D721Med (cell line): ENCODE data around the gene CWH43.
"Not testable (repeated sequence)": the region's sequence is repeated elsewhere in the genome, so short reads cannot be mapped to it uniquely, and the experiment has no call there.

Source experiments
- DNase-seq: peaks from one replicate; pipeline ENCODE4 v3.0.0; 2011; ENCODE audit warnings: low spot score; ENCODE audit not compliant: insufficient read length
- FAIRE-seq: peaks from 2 replicates; lab custom pipeline; 2011; peaks lifted over from hg19 to GRCh38; lab: Jason Lieb, UNC
- CTCF ChIP-seq: IDR thresholded peaks from 2 replicates; pipeline ENCODE4 v1.5.1; 2012; ENCODE audit warnings: mild to moderate bottlenecking, control low read depth; ENCODE audit not compliant: insufficient read depth; ENCODE audit errors: missing control alignments

CWH43 gene

DNA sequence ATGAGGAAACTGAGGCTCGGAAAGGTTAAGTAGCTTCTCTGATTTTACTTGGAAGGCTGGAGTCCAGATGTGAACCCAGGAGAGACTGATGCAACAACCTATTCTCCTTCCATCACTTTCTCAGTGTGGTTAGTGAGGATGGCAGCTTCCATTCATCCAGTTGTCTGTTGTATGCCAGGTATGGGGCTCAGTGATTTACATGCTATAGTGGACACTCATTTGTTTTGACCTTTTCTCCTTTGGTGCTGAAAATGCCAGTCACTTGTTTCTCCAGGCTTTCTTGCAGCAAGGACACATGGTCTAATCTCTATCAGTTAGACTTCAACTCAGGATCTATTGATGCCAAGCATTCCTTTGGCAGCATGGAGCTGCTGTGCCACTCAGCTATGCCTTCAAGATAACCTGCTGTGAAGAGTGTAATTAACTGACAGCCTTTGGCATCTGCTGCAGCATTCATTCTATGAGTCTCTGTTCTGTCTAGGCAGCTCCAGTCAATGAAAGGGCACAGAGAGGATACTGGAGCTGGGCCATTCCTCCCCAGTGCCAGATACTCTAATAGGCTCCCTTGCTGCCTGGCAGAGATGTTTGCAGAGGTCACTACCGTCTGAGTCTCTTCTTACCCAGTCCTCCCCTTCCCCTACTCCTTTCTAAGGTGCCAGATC, 11.0 kb upstream of the CWH43 start:
- no peak for TF ChIP-seq CTCF
- no peak for FAIRE-seq
- DNase-seq, result no peak

DNA sequence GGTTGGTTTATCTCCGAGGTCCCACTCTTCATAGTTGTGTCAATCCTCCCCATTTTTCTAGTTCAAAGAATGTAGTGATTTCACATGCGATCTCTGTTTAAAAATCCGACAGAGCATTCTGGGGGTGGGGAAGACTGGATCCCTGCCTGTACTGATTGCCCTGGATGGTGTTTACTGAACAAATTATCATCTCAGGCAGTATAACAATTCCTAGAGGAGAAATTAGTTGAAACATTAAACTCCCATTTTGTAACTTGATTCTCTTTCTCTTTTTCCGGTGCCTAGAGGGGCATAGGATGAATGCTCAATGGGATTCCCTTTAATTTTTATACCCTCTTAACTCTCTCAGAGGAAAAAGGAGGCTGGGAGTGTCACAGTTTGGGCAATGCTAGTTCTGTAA, 10.0 kb upstream of the CWH43 start:
- no peak for FAIRE-seq
- DNase-seq, result no peak
- no peak for TF ChIP-seq CTCF

- FAIRE-seq, result no peak
- no peak for DNase-seq
- no peak for TF ChIP-seq CTCF
These were observed 6.0 kb upstream of the CWH43 start for GRCh38 chr4:48979914-48980579.

- FAIRE-seq, DNase-seq: not testable (repeated sequence)
These were observed 2.1 kb upstream of the CWH43 start for GRCh38 chr4:48984005-48984404.

DNA sequence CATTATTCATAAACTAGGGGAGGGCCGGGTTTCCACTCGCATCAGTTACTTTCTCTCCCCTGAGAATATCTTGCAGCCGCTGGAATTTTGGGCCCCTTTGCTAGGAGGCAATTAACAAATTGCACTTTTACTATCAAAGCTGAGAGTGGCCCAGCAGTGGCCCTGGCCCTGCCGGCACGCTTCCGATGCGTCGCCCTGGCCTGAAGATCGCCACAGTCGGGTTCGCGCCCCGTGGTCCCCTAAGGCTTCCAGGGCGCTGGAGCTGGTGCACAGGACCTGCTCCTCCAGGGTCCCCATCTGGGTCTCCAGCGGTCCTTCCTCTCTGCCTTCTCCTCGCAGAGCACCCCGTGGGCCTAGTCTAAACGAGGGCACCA, 486 bp upstream of the CWH43 start:
- FAIRE-seq (no peak), DNase-seq (no peak)
- TF ChIP-seq CTCF, result no peak

- FAIRE-seq (no peak), DNase-seq (no peak)
- no peak for TF ChIP-seq CTCF
These were observed 634 bp downstream of the CWH43 start for GRCh38 chr4:48986654-48987164.

DNA sequence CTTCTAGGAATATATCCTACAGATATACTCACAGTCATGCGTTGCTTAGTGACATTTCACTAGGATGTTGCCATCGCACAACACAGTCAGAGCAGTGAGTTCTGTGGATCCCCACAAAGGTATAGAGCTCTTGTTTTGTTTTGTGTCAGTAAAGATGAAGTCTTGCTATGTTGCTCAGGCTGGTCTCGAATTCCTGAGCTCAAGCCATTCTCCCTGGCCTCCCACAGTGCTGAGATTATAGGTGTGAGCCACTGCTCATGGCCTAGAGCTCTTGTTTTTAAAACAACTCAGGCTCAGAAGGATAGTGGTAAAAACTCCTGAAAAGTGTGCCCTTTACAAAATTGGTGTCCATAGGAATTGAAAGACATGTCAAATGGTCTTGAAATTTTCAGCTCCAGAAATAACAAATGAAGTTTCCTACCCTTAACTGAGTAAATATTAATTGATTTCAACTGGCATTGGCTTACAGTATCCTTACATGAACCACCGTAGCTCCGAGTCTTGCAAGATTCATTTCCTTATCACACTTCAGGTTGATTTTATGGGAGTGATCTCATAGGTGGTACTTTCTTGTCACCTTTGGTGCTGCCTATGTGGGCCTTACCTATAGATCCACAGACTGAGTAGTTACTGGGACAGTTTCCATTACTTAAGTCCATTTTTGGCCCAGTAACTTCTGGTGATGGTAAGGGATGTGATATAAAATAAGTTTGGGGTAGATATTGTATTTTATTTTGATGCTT, 3.6 kb downstream of the CWH43 start:
- DNase-seq (no peak), FAIRE-seq (no peak)
- TF ChIP-seq CTCF, result no peak
